ENCODE measurements around the gene ARID4B.
"Not testable (repeated sequence)": the region's sequence is repeated elsewhere in the genome, so short reads cannot be mapped to it uniquely, and the experiment has no call there.

The ARID4B gene

DNA sequence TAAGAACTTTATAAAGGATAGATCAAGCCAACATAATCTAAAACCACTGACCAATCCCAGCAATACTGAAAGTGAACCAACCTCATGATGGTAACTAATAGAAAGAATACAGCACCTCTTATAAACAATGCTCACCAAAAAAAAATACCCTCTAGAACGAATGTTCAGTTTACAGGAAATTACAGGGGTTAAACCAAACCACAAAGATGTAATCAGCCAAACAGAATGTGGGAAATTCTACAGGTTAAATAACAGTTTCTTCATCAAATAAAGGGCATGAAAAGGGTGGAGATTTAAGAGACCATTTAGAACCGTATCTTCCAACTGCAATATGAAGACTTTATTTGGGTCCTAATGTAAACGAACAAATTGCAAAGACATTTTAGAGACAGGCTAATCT, 30.4 kb downstream of the ARID4B start:
- no peak overlapping the region for H3K4me3 Mint-ChIP-seq
- peaks cover 0 to 4% of the 10 kb centered on the region in 2 donors for H3K9me3 Mint-ChIP-seq
- H3K27me3 Mint-ChIP-seq, result no peaks in the 10 kb centered on the region
- H3K27ac Mint-ChIP-seq, result peak overlapping the region; percentile 60
- H3K4me1 Mint-ChIP-seq, result peaks cover 30 to 55% of the 10 kb centered on the region in 2 donors
- no peak for DNase-seq
- ATAC-seq (replicated peaks), result peak; percentile 79 to 81
- peaks cover 14 to 20% of the 10 kb centered on the region in 2 donors for H3K36me3 Mint-ChIP-seq

DNA sequence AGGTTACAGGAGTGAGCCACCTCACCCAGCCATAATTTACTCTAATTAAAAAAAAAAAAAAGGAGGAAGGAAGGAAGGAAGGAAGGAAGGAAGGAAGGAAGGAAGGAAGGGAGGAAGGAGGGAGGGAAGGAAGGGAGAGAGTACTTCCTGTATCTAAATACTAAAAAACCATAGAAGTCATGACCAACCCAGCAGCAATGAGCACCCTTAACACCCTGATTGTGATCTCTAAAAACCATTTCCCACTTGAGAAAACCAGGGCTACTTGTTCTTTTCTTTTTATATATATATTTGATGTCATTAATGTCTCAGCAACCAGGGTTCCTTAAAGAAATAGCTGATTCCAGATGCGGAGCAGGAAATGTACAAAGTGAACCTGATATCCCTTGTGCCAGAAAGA, 31.2 kb downstream of the ARID4B start:
- peaks cover 31 to 60% of the 10 kb centered on the region in 2 donors for H3K4me1 Mint-ChIP-seq
- H3K36me3 Mint-ChIP-seq, result peaks cover 13 to 18% of the 10 kb centered on the region in 2 donors
- ATAC-seq (replicated peaks) (no peak), DNase-seq (no peak)
- H3K4me3 Mint-ChIP-seq, result no peak overlapping the region
- no peaks in the 10 kb centered on the region for H3K27me3 Mint-ChIP-seq
- H3K9me3 Mint-ChIP-seq, result peaks cover 0 to 4% of the 10 kb centered on the region in 2 donors
- H3K27ac Mint-ChIP-seq, result no peak overlapping the region

DNA sequence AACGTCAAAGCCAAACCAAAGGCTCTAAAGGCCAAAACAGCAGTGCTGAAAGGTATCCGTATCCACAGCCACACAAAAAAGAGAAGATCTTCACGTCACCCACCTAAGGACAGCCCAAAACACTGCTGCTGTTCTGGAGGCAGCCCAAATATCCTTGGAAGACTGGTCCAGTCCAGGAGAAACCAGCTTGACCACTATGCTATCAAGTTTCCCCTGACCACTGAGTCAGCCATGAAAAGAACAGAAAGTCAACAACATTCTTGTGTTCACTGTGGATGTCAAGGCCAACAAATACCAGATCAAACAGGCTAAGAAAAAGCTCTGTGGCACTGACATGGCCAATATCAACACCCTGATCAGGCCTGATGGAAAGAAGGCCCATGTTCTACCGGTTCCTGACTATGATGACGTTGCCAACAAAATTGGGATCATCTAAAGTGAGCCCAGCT, 32.1 kb downstream of the ARID4B start:
- Mint-ChIP-seq H3K27me3 (no peaks in the 10 kb centered on the region), H3K4me3 (no peak overlapping the region), H3K36me3 (peaks cover 10 to 14% of the 10 kb centered on the region in 2 donors), H3K27ac (no peak overlapping the region), H3K9me3 (peaks cover 0 to 4% of the 10 kb centered on the region in 2 donors), H3K4me1 (peaks cover 28 to 57% of the 10 kb centered on the region in 2 donors)
- no peak for ATAC-seq (replicated peaks)
- DNase-seq, result no peak

DNA sequence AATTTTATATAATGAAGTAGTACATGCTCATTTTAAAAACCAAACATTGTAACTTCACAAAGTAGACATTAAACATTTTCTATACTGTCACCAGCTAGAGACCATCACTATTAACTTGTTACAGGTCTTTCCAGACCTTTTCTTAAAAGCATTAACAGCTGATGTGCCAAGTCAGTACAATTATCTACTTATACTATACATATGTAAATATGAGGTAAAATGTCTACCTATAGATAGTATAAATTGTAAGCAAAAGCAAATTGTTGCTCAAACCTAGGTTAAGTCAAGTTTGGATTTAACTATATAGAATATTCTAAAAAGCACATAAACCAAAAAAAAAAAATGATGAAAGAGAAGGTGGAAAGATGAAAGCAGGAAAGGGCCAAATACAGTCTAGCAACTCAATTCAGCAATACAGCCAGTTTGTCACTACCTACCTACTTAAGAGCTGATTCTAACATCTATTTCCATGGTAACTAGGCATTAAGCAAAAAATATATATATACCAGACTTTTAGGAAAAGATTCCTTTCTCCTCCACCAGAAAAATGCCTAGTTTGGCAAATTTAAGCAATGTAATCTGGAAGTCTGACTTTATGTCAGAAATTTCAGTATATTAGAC, 34.5 kb downstream of the ARID4B start:
- no peak for DNase-seq
- ATAC-seq (replicated peaks), result no peak
- Mint-ChIP-seq H3K4me3 (no peak overlapping the region), H3K27me3 (no peaks in the 10 kb centered on the region), H3K4me1 (peaks cover 20 to 58% of the 10 kb centered on the region in 2 donors), H3K36me3 (peaks cover 13 to 18% of the 10 kb centered on the region in 2 donors), H3K9me3 (peaks cover 0 to 4% of the 10 kb centered on the region in 2 donors), H3K27ac (no peak overlapping the region)

DNA sequence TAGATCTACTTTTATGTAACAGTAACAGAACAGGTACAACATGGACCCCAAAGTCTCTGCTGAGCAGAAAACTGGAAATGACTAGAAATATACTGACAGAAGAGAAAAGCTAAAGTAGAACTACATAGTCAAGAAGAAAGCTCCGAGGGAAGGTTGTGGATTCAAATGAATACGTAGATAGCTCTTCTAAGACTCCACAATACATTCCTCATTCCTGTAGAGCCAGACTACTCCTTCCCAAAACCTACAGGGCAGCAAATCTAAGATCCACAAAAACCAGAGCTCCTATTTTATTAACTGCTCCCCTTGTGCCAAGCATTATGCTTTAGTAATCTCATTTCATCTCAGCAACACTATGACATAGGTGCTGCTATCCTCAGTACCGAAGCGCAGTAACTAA, 35.2 kb downstream of the ARID4B start:
- peaks cover 12 to 16% of the 10 kb centered on the region in 2 donors for H3K36me3 Mint-ChIP-seq
- peak overlapping the region; percentile 53 for H3K27ac Mint-ChIP-seq
- no peaks in the 10 kb centered on the region for H3K27me3 Mint-ChIP-seq
- H3K4me1 Mint-ChIP-seq, result peaks cover 20 to 60% of the 10 kb centered on the region in 2 donors
- peaks cover 0 to 2% of the 10 kb centered on the region in 2 donors for H3K9me3 Mint-ChIP-seq
- ATAC-seq (replicated peaks) (no peak), DNase-seq (no peak)
- H3K4me3 Mint-ChIP-seq, result no peak overlapping the region

DNA sequence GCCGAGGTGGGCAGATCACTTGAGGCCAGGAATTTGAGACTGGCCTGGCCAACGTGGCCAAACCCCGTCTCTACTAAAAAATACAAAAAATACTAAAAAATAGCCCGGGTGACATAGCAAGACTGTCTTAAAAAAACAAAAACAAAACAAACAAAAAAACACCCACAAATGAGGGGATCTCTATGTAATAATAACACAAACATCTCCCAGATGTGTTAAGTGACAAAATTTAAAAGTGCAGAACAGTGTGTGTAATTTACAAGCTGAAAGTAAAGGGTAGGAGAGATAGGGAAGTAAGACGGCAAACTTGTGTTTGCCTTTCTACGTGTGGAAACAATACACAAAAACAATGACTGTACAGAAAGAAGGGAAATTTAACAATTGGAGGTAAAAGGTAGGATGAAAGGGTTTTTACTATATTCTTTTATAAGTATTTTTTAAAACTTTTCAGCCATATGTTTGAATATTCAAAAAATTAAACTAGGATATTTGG, 36.3 kb downstream of the ARID4B start:
- H3K4me1 Mint-ChIP-seq, result peaks cover 22 to 61% of the 10 kb centered on the region in 2 donors
- H3K9me3 Mint-ChIP-seq, result no peaks in the 10 kb centered on the region
- no peak overlapping the region for H3K27ac Mint-ChIP-seq
- DNase-seq (no peak), ATAC-seq (replicated peaks) (no peak)
- no peaks in the 10 kb centered on the region for H3K27me3 Mint-ChIP-seq
- H3K4me3 Mint-ChIP-seq, result no peak overlapping the region
- H3K36me3 Mint-ChIP-seq, result peaks cover 7 to 9% of the 10 kb centered on the region in 2 donors

DNA sequence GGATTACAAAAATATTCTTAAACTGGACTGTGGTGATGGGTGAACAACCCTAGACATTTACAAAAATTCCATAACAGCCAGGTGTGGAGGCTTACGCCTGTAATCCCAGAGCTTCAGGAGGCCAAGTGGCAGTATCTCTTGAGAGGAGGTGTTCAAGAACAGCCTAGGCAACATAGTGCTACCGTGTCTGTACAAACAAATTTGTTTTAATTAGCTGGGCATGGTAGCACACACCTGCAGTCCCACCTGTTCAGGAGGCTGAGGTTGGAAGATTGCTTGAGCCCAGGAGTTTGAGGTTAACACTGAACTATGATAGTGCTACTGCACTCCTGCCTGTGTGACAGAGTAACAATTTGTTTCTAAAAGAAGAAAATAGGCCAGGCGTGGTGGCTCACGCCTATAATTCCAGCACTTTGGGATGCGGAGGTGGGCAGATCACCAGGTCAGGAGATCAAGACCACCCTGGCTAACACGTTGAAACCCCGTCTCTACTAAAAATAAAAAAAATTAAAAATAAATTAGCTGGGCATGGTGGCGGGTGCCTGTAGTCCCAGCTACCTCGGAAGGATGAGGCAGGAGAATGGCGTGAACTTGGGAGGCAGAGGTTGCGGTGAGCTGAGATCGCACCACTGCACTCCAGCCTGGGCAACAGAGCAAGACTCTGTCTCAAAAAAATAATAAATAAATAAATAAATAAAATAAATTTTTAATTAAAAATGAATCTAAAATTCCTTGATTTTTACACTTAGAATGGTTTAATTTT, 37.1 kb downstream of the ARID4B start:
- no peaks in the 10 kb centered on the region for H3K9me3 Mint-ChIP-seq
- no peak overlapping the region for H3K27ac Mint-ChIP-seq
- no peaks in the 10 kb centered on the region for H3K27me3 Mint-ChIP-seq
- ATAC-seq (replicated peaks), result no peak
- H3K4me1 Mint-ChIP-seq, result peaks cover 25 to 66% of the 10 kb centered on the region in 2 donors
- no peak overlapping the region for H3K4me3 Mint-ChIP-seq
- no peak for DNase-seq
- peaks cover 8 to 9% of the 10 kb centered on the region in 2 donors for H3K36me3 Mint-ChIP-seq

DNA sequence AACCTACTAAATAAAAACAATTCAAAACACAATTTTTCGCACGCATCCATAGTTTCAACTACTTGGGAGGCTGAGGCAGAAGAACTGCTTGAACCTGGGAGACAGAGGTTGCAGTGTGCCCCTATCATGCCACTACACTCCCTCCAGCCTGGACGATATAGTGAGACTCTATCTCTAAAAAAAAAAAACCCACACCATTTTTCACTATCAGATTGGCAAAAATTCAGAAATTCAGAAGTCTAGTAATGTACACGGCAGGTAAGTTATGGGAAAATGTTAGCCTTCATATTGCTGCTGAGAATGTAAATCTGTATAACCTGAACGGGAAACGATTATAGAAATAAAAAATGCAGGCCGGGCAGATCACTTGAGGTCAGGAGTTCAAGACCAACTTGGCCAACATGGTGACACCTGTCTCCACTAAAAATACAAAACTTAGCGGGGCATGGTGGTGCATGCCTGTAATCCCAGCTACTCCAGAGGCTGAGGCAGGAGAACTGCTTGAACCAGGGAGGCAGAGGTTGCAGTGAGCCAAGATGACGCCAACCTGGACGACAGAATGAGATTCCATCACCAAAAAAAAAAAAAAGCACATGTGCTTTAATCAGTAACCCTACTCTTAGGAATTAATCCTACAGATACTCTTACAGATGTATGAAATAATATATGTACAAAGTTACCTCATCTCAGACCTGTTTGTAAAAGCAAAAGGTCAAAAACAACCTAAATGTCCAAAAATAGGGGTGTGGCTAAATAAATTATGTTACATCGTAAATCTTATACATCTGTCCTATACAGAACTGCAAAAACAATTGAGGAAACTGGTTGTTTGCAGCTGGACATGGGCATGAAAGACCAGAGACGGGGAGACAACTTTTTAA, 37.9 kb downstream of the ARID4B start:
- Mint-ChIP-seq H3K27ac (no peak overlapping the region), H3K9me3 (no peaks in the 10 kb centered on the region), H3K36me3 (peaks cover 4 to 9% of the 10 kb centered on the region in 2 donors), H3K4me1 (peaks cover 24 to 65% of the 10 kb centered on the region in 2 donors), H3K4me3 (no peak overlapping the region), H3K27me3 (no peaks in the 10 kb centered on the region)
- no peak for DNase-seq
- no peak for ATAC-seq (replicated peaks)

DNA sequence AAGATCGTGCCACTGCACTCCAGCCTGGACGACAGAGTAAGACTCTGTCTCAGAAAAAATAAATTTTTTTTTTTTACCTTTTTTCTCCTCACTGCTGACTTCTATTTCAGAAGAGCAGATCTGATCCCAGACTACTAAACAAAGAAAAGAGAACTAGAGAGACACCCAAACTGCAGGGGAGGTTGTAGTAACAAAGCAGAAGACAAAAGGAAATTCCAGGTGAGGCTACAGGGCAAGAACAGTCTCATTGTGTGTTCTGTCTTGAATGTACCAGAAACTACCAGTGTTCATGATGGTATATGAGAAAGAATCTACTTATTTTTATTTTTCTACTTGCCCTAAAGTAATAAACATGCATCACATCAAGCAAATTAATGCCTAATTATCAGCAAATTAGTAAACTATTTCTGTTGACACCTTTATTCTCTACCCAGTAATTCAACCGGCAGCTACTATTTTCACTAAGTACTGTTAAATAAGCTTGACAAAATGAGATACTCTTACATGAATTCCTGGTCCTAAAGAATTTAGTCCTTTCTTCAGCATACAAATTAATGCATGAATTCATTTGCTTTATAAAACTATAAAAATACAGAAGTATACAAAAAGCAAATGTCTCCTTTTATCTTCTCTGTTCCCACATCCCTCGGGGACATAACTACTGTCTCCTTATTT, 40.6 kb downstream of the ARID4B start:
- H3K27me3 Mint-ChIP-seq, result no peaks in the 10 kb centered on the region
- H3K4me3 Mint-ChIP-seq, result no peak overlapping the region
- H3K27ac Mint-ChIP-seq, result peak overlapping the region; percentile 37
- DNase-seq, result no peak
- no peak for ATAC-seq (replicated peaks)
- peaks cover 4 to 9% of the 10 kb centered on the region in 2 donors for H3K36me3 Mint-ChIP-seq
- no peaks in the 10 kb centered on the region for H3K9me3 Mint-ChIP-seq
- H3K4me1 Mint-ChIP-seq, result peaks cover 20 to 70% of the 10 kb centered on the region in 2 donors

DNA sequence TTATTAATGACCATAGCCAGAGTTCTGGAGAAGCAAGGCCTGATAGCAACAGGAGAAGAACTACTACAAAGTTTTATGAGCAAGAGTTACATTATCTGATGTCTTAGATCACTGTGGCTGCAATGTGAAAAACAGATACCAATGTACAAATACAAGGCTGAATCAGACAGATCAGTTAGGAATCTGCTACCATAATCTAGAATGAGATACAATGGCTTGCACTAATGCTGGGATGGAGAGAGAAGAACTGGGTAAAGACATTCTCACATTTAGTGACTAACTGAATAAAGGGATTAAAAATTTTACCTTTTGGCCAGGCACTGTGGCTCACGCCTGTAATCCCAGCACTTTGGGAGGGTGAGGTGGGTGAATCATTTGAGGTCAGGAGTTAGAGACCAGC, 41.3 kb downstream of the ARID4B start:
- H3K9me3 Mint-ChIP-seq, result no peaks in the 10 kb centered on the region
- peaks cover 4 to 9% of the 10 kb centered on the region in 2 donors for H3K36me3 Mint-ChIP-seq
- no peak overlapping the region for H3K27ac Mint-ChIP-seq
- DNase-seq (no peak), ATAC-seq (replicated peaks) (no peak)
- peaks cover 17 to 70% of the 10 kb centered on the region in 2 donors for H3K4me1 Mint-ChIP-seq
- no peaks in the 10 kb centered on the region for H3K27me3 Mint-ChIP-seq
- H3K4me3 Mint-ChIP-seq, result no peak overlapping the region

DNA sequence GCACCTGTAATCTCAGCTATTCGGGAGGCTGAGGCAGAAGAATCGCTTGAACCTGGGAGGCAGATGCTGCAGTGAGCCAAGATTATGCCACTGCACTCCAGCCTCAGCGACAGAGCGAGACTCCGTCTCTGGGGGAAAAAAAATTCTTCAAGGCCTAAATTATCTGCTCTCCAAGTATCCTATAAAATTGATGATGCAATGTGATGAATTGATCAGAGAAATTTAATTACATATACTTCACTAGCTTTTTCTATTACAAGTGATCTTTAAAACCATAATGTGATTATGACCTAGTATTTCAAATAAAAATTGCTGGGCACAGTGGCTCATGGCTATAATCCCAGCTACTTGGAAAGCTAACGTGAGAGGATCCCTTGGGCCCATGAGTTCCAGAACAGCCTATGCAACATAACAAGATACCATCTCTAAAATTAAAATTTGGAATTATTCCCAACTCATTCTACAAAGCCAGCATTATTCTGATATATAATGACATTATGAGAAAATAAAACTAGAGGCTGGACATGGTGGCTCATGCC, 43.7 kb downstream of the ARID4B start:
- Mint-ChIP-seq H3K27me3 (no peaks in the 10 kb centered on the region), H3K9me3 (no peaks in the 10 kb centered on the region), H3K27ac (no peak overlapping the region), H3K4me1 (peaks cover 26 to 78% of the 10 kb centered on the region in 2 donors), H3K4me3 (no peak overlapping the region), H3K36me3 (peaks cover 7 to 12% of the 10 kb centered on the region in 2 donors)
- DNase-seq, result no peak
- ATAC-seq (replicated peaks), result no peak

DNA sequence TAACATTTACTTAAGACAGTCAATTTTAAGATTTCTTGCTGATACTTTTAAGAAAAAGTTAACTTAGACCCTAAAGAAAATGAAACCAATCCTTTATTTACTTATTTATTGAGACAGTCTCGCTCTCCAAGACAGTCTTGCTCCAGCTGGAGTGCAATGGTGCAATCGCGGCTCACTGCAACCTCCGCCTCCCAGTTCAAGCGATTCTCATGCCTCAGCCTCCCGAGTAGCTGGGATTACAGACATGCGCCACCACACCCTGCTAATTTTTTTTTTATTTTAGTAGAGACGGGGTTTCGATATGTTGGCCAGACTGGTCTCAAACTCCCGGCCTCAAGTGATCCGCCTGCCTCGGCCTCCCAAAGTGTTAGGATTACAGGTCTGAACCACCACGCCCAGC, 44.3 kb downstream of the ARID4B start:
- Mint-ChIP-seq H3K4me1 (peaks cover 27 to 78% of the 10 kb centered on the region in 2 donors), H3K36me3 (peaks cover 7 to 12% of the 10 kb centered on the region in 2 donors)
- not testable (repeated sequence) for H3K4me3 Mint-ChIP-seq; ATAC-seq (replicated peaks); DNase-seq; H3K27me3 Mint-ChIP-seq; H3K27ac Mint-ChIP-seq; H3K9me3 Mint-ChIP-seq

DNA sequence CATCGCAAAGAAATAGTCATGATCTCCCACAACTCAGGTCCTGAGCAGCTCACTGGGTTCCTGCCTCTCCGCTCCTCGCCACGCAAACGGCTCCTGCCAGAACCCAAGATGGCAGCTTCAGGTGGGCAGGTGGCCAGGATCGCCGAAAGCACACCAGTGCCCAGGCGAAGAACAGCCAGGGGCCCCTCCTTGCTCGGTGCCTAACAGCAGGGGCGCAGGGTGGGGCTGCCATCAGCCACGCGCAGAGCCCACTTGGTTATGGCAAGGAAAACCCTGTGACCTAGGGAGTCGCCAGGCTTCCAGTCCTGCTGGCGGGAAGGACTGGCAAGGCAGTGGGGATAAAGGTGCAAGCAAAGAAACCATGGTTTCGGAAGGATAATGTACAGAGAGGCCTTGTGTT, 47.5 kb downstream of the ARID4B start:
- no peaks in the 10 kb centered on the region for H3K27me3 Mint-ChIP-seq
- peaks cover 25 to 76% of the 10 kb centered on the region in 2 donors for H3K4me1 Mint-ChIP-seq
- peaks cover 0 to 2% of the 10 kb centered on the region in 2 donors for H3K9me3 Mint-ChIP-seq
- H3K4me3 Mint-ChIP-seq, result no peak overlapping the region
- H3K27ac Mint-ChIP-seq, result no peak overlapping the region
- H3K36me3 Mint-ChIP-seq, result peaks cover 10 to 16% of the 10 kb centered on the region in 2 donors
- ATAC-seq (replicated peaks), result no peak
- DNase-seq, result no peak

Data from stimulated activated naive B cell treated with anti-CD40 and anti-IgM and Interleukin-4, amounts not matched to agents 10 μg/mL and 1 μg/mL and 100 μg/mL, for 72 hours (primary cell).